GM15510 (cell line): ENCODE measurements around the gene CD52.

Experiments used
- POLR2A ChIP-seq: IDR thresholded peaks from 3 replicates; pipeline ENCODE4 v1.6.1; 2011; ENCODE audit warnings: borderline replicate concordance; ENCODE audit not compliant: insufficient read length; ENCODE audit errors: extremely low read depth

Gene CD52

GRCh38 chr1:26306290-26307229 lies 11.2 kb upstream of the CD52 start, which contains the start of gene UBXN11:
UBXN11 (minus strand) TSS chr1:26306636; CDS start chr1:26302883, 3,753 bp downstream.
- TF ChIP-seq POLR2A = peak; percentile 34

GRCh38 chr1:26307363-26307781 lies 10.4 kb upstream of the CD52 start:
- TF ChIP-seq POLR2A = no peak

- TF ChIP-seq POLR2A = no peak
These were observed 3.3 kb upstream of the CD52 start for GRCh38 chr1:26314501-26314900.

- TF ChIP-seq POLR2A = no peak
These were observed 1.6 kb upstream of the CD52 start for GRCh38 chr1:26315874-26316850.

- TF ChIP-seq POLR2A = no peak
These were observed 612 bp upstream of the CD52 start for GRCh38 chr1:26317146-26317545.

GRCh38 chr1:26318338-26319064 lies 743 bp downstream of the CD52 start:
- peak; percentile 50 for TF ChIP-seq POLR2A

GRCh38 chr1:26320896-26321295 lies 3.1 kb downstream of the CD52 start:
- no peak for TF ChIP-seq POLR2A

- no peak for TF ChIP-seq POLR2A
These were observed 3.7 kb downstream of the CD52 start for GRCh38 chr1:26321315-26322041.

- TF ChIP-seq POLR2A = no peak
These were observed 4.2 kb downstream of the CD52 start for GRCh38 chr1:26322042-26322331.

- no peak for TF ChIP-seq POLR2A
These were observed 5.6 kb downstream of the CD52 start for GRCh38 chr1:26323382-26323781.

- no peak for TF ChIP-seq POLR2A
These were observed 6.8 kb downstream of the CD52 start for GRCh38 chr1:26324550-26324949.

GRCh38 chr1:26327956-26328362 lies 10.2 kb downstream of the CD52 start:
- TF ChIP-seq POLR2A = no peak

- TF ChIP-seq POLR2A = no peak
These were observed 10.8 kb downstream of the CD52 start for GRCh38 chr1:26328597-26328996.

GRCh38 chr1:26330276-26330675 lies 12.5 kb downstream of the CD52 start:
- no peak for TF ChIP-seq POLR2A
